ENCODE results near the gene RAX.
"Not testable (repeated sequence)": the region's sequence is repeated elsewhere in the genome, so short reads cannot be mapped to it uniquely, and the experiment has no call there.

DNA sequence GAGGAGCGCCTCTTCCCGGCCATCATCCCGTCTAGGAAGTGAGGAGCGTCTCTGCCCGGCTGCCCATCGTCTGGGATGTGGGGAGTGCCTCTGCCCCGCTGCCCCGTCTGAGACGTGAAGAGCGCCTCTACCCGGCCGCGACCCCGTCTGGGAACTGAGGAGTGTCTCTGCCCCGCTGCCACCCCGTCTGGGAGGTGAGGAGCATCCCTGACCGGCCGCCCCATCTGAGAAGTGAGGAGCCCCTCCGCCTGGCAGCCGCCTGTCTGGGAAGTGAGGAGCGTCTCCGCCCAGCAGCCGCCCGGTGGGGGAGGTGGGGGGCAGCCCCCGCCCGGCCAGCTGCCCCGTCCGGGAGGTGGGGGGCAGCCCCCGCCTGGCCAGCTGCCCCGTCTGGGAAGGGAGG is 17.8 kb downstream of the RAX start:
- TF ChIP-seq POLR2A, POLR2AphosphoS5 (IDR thresholded peaks at IDR 0.05; ENCODE audit: low read depth, low read length): not testable (repeated sequence)

Measured in GM12892 (cell line).